GM13977 (cell line): Measurements from ENCODE around the gene TMEM132D.

ENCODE experiments used
- DNase-seq: peaks from one replicate; pipeline ENCODE4 v3.0.0; 2012; ENCODE audit warnings: low spot score
- in situ Hi-C: fragments of 300-500 bp; cut with MboI; formaldehyde crosslinking; loops from one replicate; pipeline ENCODE4 v1.12.0; 2022; ENCODE audit warnings: low sequenced_read_pairs, low pct_unique_long_range_greater_than_20kb, mixed read lengths, inconsistent platforms; ENCODE audit not compliant: unreplicated experiment
- TF ChIP-seq, protein P1 (sequence below): IDR thresholded peaks from 2 replicates; pipeline ENCODE4 v1.5.1; 2012; ENCODE audit warnings: mild to moderate bottlenecking, control low read depth; ENCODE audit not compliant: insufficient read depth; ENCODE audit errors: extremely low read depth, missing control alignments

Gene TMEM132D

DNA sequence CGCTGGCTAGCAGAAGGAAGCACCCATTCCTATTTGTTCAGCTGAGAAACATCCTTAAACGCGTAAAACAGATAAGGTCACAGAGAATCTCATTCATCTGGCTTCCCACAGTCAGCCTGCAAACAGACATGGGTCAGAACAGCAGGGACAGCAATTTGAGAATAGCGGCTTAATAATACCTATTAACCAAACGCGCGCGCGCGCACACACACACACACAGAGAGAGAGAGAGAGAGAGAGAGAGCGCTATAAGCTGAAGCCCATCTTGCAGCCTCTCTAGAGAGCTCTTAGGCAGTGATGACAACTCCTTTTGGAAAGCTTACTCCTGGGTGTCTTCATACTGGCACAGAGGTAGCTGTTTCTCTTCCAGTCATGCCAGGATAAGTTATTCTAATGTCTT lies 26.4 kb downstream of the TMEM132D start:
- TF ChIP-seq, protein P1, sequence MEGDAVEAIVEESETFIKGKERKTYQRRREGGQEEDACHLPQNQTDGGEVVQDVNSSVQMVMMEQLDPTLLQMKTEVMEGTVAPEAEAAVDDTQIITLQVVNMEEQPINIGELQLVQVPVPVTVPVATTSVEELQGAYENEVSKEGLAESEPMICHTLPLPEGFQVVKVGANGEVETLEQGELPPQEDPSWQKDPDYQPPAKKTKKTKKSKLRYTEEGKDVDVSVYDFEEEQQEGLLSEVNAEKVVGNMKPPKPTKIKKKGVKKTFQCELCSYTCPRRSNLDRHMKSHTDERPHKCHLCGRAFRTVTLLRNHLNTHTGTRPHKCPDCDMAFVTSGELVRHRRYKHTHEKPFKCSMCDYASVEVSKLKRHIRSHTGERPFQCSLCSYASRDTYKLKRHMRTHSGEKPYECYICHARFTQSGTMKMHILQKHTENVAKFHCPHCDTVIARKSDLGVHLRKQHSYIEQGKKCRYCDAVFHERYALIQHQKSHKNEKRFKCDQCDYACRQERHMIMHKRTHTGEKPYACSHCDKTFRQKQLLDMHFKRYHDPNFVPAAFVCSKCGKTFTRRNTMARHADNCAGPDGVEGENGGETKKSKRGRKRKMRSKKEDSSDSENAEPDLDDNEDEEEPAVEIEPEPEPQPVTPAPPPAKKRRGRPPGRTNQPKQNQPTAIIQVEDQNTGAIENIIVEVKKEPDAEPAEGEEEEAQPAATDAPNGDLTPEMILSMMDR, result no peak
- in situ Hi-C loops, result no loop called here
- DNase-seq, result no peak

DNA sequence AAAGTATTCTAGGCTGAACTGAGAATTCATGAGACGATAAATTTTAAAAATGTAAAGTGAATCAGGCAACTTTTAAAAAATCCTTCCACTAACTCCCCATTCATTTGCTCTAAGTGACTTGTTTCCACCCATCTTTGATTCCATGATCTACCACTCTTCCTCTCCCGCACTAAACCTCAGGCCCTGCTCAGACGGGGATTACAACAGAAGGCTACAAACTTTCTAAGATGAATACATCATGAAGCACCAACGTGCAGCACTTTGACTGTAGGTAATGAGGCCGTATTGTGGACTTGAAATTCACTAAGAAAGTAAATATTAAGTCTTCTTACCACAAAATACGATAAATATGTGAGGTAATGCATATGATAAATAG lies 30.0 kb downstream of the TMEM132D start:
- DNase-seq, result no peak
- TF ChIP-seq, protein P1, result no peak
- in situ Hi-C loops, result no loop called here

DNA sequence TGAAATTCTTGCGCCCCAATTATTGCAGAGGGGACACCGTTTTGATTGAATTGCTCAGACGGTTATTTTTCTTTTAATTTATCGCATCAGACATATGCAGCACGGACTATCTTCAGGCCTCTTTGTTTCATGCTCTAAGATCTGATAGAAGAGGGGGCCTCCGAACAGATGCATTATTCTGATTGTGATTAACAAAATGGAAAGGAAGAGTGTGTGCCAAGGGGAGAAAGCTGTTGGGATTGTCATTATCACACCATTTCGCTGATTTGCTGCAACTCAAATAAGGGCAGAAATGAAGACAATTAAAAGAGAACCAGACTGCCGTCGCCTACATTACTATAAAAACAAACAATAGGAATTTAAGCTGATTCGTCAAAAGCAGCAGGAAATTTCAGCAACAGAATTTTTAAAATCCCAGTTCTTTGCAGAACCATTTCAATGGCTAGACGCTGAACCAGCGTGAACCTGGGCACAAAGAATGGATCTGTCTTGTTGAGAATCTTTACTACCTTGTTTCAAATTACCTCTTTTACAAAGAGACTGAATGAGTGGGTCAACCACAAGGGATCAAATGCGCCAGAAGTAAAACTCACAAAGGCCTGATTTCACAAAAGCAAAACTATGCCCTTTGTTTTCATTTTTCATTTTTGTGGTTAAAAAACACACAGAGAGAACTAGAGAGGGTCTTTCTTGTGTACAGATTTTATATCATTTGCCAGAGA lies 30.6 kb downstream of the TMEM132D start:
- DNase-seq, result no peak
- in situ Hi-C loops, result no loop called here
- TF ChIP-seq, protein P1, result no peak

DNA sequence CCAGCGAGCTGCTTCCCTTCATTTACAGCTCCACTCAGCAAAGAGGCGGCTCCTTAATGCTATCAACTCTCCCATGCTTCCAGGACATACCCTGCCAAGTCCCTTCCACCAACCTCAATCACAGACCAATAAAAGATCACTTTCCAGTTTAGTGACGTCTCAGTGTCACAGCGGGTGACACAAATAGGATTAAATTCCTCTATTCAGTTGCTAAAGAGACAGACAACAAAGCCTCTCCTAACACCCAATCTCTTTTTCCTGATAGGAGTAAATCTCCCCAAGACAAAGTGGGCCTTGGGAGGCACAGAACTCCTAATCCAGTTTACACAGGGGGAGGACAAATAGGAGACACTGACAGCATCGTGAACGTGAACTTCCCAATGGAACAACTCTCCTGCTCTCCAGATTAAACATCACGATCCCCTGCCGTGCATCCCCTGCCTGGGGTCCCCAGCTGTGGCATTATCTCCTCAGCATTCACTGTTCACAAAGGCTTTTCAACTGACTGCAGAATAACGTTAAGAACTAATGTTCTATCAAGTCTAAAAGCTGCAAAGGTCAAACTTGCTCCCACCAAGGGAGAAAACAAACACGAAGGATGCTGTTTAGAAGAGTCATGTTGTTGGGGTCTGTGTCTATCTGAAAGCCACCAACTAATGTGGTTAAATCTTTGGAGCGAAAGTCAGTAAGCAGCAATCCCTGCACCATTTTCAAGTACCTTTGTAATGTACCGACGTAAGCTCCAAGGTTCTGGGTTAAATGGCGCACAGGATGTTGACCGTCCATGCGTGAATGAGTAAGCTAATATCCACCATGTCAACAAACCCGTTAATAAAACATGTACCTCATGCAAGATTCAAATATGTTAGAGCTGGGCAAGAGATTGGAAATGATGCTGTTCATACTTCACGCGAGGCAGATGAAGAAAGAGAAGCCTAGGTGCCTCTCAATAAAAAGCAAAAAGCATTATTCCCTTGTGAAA lies 31.5 kb downstream of the TMEM132D start:
- in situ Hi-C loops, result no loop called here
- DNase-seq, result no peak
- TF ChIP-seq, protein P1, result no peak

DNA sequence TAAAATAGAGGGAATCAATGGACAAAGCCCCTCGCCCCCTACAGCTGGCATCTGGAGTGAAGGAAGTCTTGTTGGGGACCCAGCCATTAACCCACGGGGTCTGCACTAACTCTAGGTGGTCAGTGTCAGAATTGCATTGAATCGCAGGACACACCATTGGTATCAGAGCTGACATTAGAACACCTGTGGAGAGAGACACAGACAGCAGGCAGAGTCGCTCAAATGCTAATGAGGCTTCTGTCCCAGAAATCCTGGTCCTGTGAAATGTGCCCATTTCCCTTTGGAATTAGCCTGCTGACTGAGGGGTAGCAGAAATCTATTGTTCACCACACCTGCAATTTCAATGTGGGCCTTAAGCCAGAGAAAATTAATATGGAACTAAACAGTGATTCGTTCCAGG lies 33.0 kb downstream of the TMEM132D start:
- in situ Hi-C loops, result no loop called here
- TF ChIP-seq, protein P1, result no peak
- no peak for DNase-seq

DNA sequence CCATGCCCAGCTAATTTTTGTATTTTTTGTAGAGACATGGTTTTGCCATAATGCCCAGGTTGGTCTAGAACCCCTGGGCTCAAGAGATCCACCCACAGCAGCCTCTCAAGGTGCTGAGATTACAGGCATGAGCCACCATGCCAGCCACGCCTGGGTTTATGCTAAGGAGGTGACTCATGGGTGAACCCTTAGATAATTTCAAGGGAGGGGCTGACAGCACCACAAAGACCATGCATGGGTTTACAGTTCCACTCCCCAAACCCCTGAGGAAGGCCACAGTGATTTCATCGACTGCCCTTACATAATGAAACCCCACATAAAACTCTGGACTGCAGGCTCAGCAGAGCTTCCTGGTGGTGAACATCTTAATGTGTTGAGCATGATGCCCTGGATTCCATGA lies 33.7 kb downstream of the TMEM132D start:
- in situ Hi-C loops, result no loop called here
- no peak for DNase-seq
- TF ChIP-seq, protein P1, result no peak
